Temporal lobe (tissue), 1 donor: ENCODE data around the gene CBX4. TPM values are rescaled to one million over a fixed set of nuclear protein-coding genes. Genes with fewer than 3 reads are reported as not detected.

Source experiments
- total RNA-seq: library from RNA; depleted of rRNA; stranded (reverse); fragments of >200 nt; gene quantifications from one replicate; pipeline ENCODE4 v1.2.3, GENCODE V29; 2014

CBX4 gene
- total RNA-seq, 1 donor from 2014 or later: 12.0 TPM

Other genes with a start within 250 kb of the CBX4 start
- 5.9 TPM for gene RBFOX3, start 228.4 kb downstream of the CBX4 start, total RNA-seq
- gene ENPP7, start 108.5 kb downstream of the CBX4 start, total RNA-seq: not detected
- 5.7 TPM for gene CBX2, start 61.3 kb downstream of the CBX4 start, total RNA-seq
- gene CBX8, start 42.4 kb downstream of the CBX4 start, total RNA-seq: 4.9 TPM
- gene TBC1D16, start 196.4 kb upstream of the CBX4 start, total RNA-seq: 20.9 TPM
- gene CCDC40, start 197.2 kb upstream of the CBX4 start, total RNA-seq: 3.9 TPM